OCI-LY7 (cell line): ENCODE data around the gene TNXB. TPM values are rescaled to one million over a fixed set of nuclear protein-coding genes. Genes with fewer than 3 reads are reported as not detected.

ENCODE experiments used
- BruUV-seq: library from RNA; stranded (reverse); fragments of 400-500 nt; replicated peaks from 2 replicates; lab custom pipeline; 2021; lab: Mats Ljungman, UMichigan
- CTCF ChIA-PET: fragments of 300-600 bp; sonication (Branson Sonifier 250); formaldehyde crosslinking; loops from one replicate; lab custom pipeline; 2022; ENCODE audit warnings: antibody characterized with exemption; ENCODE audit not compliant: unreplicated experiment; lab: Charles Lee
- POLR2A ChIA-PET: fragments of 300-600 bp; sonication (Branson Sonifier 250); formaldehyde crosslinking; loops from one replicate; lab custom pipeline; 2022; ENCODE audit warnings: antibody characterized with exemption; lab: Charles Lee
- DNase-seq: peaks from one replicate; pipeline ENCODE4 v3.0.0-alpha.2; 2015; ENCODE audit warnings: low spot score
- H2AFZ ChIP-seq: fragments of 200-600 bp; sonication (generic), shearing (Covaris generic); 2 replicates; pipeline ENCODE4 v1.6.1; 2014; ENCODE audit warnings: mild to moderate bottlenecking, antibody characterized with exemption, low read length, moderate library complexity
- H3K27ac ChIP-seq: fragments of 200-600 bp; sonication (generic); 2 replicates; pipeline ENCODE4 v1.5.1; 2014; ENCODE audit warnings: mixed run types, low read depth, mild to moderate bottlenecking, moderate library complexity, low read length, inconsistent platforms; ENCODE audit not compliant: poor library complexity, severe bottlenecking
- H3K36me3 ChIP-seq: fragments of 200-600 bp; sonication (generic); 2 replicates; pipeline ENCODE4 v1.6.1; 2014; ENCODE audit warnings: mild to moderate bottlenecking, antibody characterized with exemption, low read length, moderate library complexity, mixed read lengths; ENCODE audit not compliant: insufficient read depth
- H3K4me1 ChIP-seq: fragments of 200-600 bp; sonication (generic); 2 replicates; pipeline ENCODE4 v1.5.1; 2014; ENCODE audit warnings: mild to moderate bottlenecking, low read length; ENCODE audit not compliant: insufficient read depth, poor library complexity, severe bottlenecking
- H3K4me2 ChIP-seq: fragments of 200-600 bp; sonication (generic); 2 replicates; pipeline ENCODE4 v1.6.1; 2014; ENCODE audit warnings: mild to moderate bottlenecking, low read length
- H3K4me3 ChIP-seq: fragments of 200-600 bp; sonication (generic); 2 replicates; pipeline ENCODE4 v1.5.1; 2014; ENCODE audit warnings: mild to moderate bottlenecking, low read depth, low read length; ENCODE audit not compliant: poor library complexity, severe bottlenecking
- H3K79me2 ChIP-seq: fragments of 200-600 bp; sonication (generic); 2 replicates; pipeline ENCODE4 v1.6.1; 2016; ENCODE audit warnings: low read depth, mild to moderate bottlenecking, low read length, moderate library complexity, mixed read lengths; ENCODE audit not compliant: insufficient read depth
- H3K9me2 ChIP-seq: fragments of 200-600 bp; sonication (generic); 2 replicates; pipeline ENCODE4 v1.6.1; 2016; ENCODE audit warnings: mild to moderate bottlenecking, low read length, mixed read lengths; ENCODE audit not compliant: insufficient read depth
- H3K9me3 ChIP-seq: fragments of 200-600 bp; sonication (generic); 2 replicates; pipeline ENCODE4 v1.6.1; 2014; ENCODE audit warnings: mild to moderate bottlenecking, mixed run types, low read length, mixed read lengths
- H4K20me1 ChIP-seq: fragments of 200-600 bp; sonication (generic); 2 replicates; pipeline ENCODE4 v1.6.1; 2014; ENCODE audit warnings: mild to moderate bottlenecking, antibody characterized with exemption, low read length, moderate library complexity, mixed read lengths; ENCODE audit not compliant: insufficient read depth
- CTCF ChIP-seq: fragments of 200-600 bp; sonication (generic); conservative IDR thresholded peaks from 2 replicates; pipeline ENCODE4 v1.5.1; 2014; ENCODE audit warnings: mild to moderate bottlenecking, antibody characterized with exemption, low read length, moderate library complexity, mixed read lengths
- EZH2phosphoT487 ChIP-seq: fragments of 200-600 bp; sonication (generic); IDR thresholded peaks from 2 replicates; pipeline ENCODE4 v1.6.1; 2018; ENCODE audit warnings: low read depth, borderline replicate concordance, mild to moderate bottlenecking, mixed run types, antibody characterized with exemption, low read length, moderate library complexity, mixed read lengths
- intact Hi-C: fragments of 100-400 bp; cut with micrococcal nuclease; formaldehyde crosslinking; loops from one replicate; pipeline ENCODE4 v1.10.0; 2022; ENCODE audit not compliant: unreplicated experiment
- total RNA-seq, 2 experiments: library from RNA; depleted of rRNA in 1 of 2; stranded (reverse); fragments of >200 nt in 1 of 2; shearing (Covaris generic) in 1 of 2; gene quantifications; 2 replicates each; pipeline ENCODE4 v1.2.3, GENCODE V29; 2014 to 2022

Gene TNXB
- total RNA-seq, 2 experiments from 2014 or later, result 1.7 to 9.2 TPM

DNA sequence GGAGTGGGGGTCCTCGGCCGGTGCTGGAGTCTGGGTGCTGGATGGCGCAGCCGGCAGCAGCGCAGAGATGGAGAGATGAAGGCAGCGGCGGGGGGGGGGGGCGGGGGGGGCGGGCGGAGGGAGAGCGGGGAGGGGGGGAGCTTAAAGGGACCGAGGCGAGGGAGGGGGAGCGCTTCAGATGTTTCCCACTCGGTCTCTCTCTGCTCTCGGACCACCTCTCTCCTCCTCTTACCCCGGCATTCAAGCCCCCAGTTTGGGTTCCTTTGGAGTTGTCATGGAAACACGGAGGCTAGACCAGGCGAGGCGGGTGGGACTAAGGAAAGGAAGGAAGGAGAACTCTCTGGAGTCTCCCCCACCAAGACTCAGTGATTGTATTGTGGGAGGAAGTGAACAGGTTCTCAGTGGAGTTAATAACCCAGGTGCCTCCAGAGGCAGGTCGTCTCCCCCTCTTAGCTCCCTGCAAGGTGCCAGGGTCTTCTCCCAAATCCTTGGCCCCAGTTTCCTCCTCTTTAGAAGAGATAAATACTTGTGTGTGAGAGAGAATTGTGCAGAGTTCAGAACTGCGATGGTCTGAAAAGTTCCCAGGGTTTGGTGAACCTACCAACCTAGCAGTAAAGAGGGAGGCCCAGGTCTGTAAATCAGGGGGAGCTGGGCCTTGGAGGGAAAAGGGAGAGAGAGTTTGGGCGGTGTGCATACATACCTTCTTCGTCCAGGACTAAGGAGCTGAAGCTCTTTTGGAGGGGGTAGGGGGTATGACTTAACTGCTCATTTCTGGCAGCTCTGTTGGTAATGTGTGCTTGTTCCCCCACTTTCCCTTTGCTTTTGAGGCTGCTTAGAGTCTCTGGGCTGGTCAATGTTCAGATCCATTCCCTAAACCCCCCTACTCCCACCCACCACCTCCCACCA is 43.0 kb upstream of the TNXB start, which contains the start of gene PRRT1:
Gene PRRT1 (minus strand): TSS at position 77 of the 906 bp plus-strand sequence. CDS start 112 bp downstream, outside the sequence.
- peaks cover 15% of the 10 kb centered on the region for H3K36me3 ChIP-seq
- H3K4me1 ChIP-seq, result peaks cover 23% of the 10 kb centered on the region
- H4K20me1 ChIP-seq, result no peaks in the 10 kb centered on the region
- POLR2A ChIA-PET, result interaction anchor here (0.8 kb wide), 1 partner anchor 48 kb away, joined by 3 read pairs; no protein-coding TSS in a partner anchor
- TSS peak; percentile 50 for BruUV-seq
- H3K79me2 ChIP-seq, result no peaks in the 10 kb centered on the region; the same call in 1 of the 2 replicates
- H3K4me3 ChIP-seq, result no peak within 1 kb of the TSS
- H3K4me2 ChIP-seq, result peak within 1 kb of the TSS; percentile 82; the same call in 1 of the 2 replicates
- no peaks in the 10 kb centered on the region for H3K9me2 ChIP-seq
- TF ChIP-seq CTCF (no peak), EZH2phosphoT487 (no peak)
- H2AFZ ChIP-seq, result no peak within 1 kb of the TSS
- H3K9me3 ChIP-seq, result no peaks in the 10 kb centered on the region
- CTCF ChIA-PET, result interaction anchor here (0.7 kb wide), 1 partner anchor 254 kb away, joined by 6 read pairs; no protein-coding TSS in a partner anchor
- no peak for DNase-seq
- intact Hi-C loops, result no loop called here
- no peak within 1 kb of the TSS for H3K27ac ChIP-seq

DNA sequence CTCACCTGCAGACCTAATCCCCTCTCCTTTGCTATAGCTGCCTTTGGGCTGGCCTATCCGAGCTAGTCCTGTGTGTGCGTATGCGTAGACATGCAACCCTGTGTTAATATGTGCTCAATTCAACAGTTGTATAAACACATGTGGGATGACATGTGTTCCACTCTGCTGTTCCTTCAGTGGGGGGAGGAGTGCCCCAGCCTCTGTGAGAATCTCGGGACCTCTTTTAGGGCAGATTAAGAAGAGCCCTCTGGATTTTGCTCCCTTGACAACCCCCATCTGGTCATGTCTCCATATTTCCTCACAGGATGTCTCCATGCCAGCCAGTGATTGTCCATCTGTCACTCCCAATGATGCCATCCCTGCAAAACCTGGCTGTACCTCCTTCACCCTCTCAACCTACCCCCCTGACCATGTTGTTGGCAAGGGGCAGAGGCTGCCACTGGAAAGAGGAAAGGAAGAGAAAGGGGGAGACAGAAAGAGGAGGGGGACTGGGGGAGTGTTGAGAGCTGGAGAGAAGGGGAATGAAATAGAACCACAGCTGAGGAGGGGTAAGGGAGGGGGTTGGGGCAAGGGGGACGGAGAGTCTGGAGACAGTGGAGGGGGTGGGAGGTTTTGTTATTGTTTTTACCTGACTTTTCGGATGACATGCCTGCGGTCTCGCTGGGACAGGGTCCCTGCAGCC is 42.2 kb upstream of the TNXB start:
- Histone ChIP-seq H4K20me1 (no peaks in the 10 kb centered on the region), H3K4me1 (peaks cover 23% of the 10 kb centered on the region), H2AFZ (no peak overlapping the region), H3K79me2 (no peaks in the 10 kb centered on the region; the same call in 1 of the 2 replicates), H3K9me3 (no peaks in the 10 kb centered on the region), H3K27ac (no peak overlapping the region), H3K4me2 (no peak overlapping the region), H3K4me3 (no peak overlapping the region), H3K36me3 (peaks cover 7% of the 10 kb centered on the region), H3K9me2 (no peaks in the 10 kb centered on the region)
- no peak for DNase-seq
- intact Hi-C loops, result no loop called here
- TF ChIP-seq CTCF (no peak), EZH2phosphoT487 (no peak)
- ChIA-PET POLR2A (no interaction called here), CTCF (no interaction called here)
- BruUV-seq, result no TSS peak
